H1 (cell line): ENCODE data around the gene DPP3. TPM values are rescaled to one million over a fixed set of nuclear protein-coding genes. Genes with fewer than 3 reads are reported as not detected.
A peak's percentile ranks its signal among the peaks of the same experiment; 100 is the strongest.

Source experiments
- CTCF ChIA-PET: fragments of 300-600 bp; sonication (Branson Sonifier 250); formaldehyde crosslinking; loops from one replicate; lab custom pipeline; 2021; ENCODE audit not compliant: partially characterized antibody; lab: Charles Lee
- POLR2A ChIA-PET: fragments of 300-600 bp; sonication (Branson Sonifier 250); formaldehyde crosslinking; loops from one replicate; lab custom pipeline; 2021; ENCODE audit warnings: inconsistent platforms; ENCODE audit not compliant: partially characterized antibody; lab: Charles Lee
- DNase-seq, 2 experiments: peaks; one replicate each; pipeline versions ENCODE4 v3.0.0 to v3.0.0-alpha.2; 2010 to 2022; ENCODE audit warnings: low spot score in 2 of 2, low read depth in 1 of 2, mixed read lengths in 1 of 2
- FAIRE-seq: peaks from 2 replicates; lab custom pipeline; 2011; peaks lifted over from hg19 to GRCh38; lab: Jason Lieb, UNC
- H2AFZ ChIP-seq: 2 replicates; pipeline ENCODE4 v1.8.1; 2012; ENCODE audit warnings: low read length, inconsistent platforms
- H2AK5ac ChIP-seq: 2 replicates; pipeline ENCODE4 v1.6.1; 2013; ENCODE audit warnings: low read depth, low read length
- H2BK120ac ChIP-seq: replicated peaks from 2 replicates; pipeline ENCODE3; 2013; ENCODE audit warnings: low read depth, low read length, inconsistent platforms
- H2BK12ac ChIP-seq: 2 replicates; pipeline ENCODE4 v1.6.1; 2013; ENCODE audit warnings: low read depth, low read length
- H2BK15ac ChIP-seq: 2 replicates; pipeline ENCODE4 v1.6.1; 2013; ENCODE audit warnings: low read length
- H2BK20ac ChIP-seq: 2 replicates; pipeline ENCODE4 v1.6.1; 2013; ENCODE audit warnings: low read length
- H2BK5ac ChIP-seq: 2 replicates; pipeline ENCODE4 v1.6.1; 2013; ENCODE audit warnings: low read depth, low read length
- H3K14ac ChIP-seq: 2 replicates; pipeline ENCODE4 v1.6.1; 2013; ENCODE audit warnings: inconsistent platforms; ENCODE audit not compliant: insufficient read length
- H3K18ac ChIP-seq: 2 replicates; pipeline ENCODE4 v1.6.1; 2013; ENCODE audit warnings: low read length; ENCODE audit errors: extremely low read depth
- H3K23ac ChIP-seq: 2 replicates; pipeline ENCODE4 v1.6.1; 2013; ENCODE audit warnings: inconsistent platforms; ENCODE audit not compliant: insufficient read length
- H3K23me2 ChIP-seq: 2 replicates; pipeline ENCODE4 v1.6.1; 2013; ENCODE audit warnings: low read depth, low read length
- H3K27ac ChIP-seq: 2 replicates; pipeline ENCODE4 v1.6.1; 2011; ENCODE audit warnings: low read depth, low read length, inconsistent platforms
- H3K27me3 ChIP-seq, 4 experiments: replicated peaks in 1 of 4; 1 replicate in 1 of 4; 2 replicates in 3 of 4; pipeline versions ENCODE4 v1.6.1 to v1.8.1; 2011 to 2013; ENCODE audit warnings: low read length in 3 of 4, mild to moderate bottlenecking in 3 of 4, inconsistent platforms in 2 of 4, mixed read lengths in 2 of 4, moderate library complexity in 1 of 4; ENCODE audit not compliant: control insufficient read depth in 3 of 4, insufficient read depth in 3 of 4; ENCODE audit errors: extremely low read depth in 1 of 4
- H3K36me3 ChIP-seq, 4 experiments: 2 replicates each; pipeline versions ENCODE4 v1.6.1 to v1.8.1; 2011 to 2013; ENCODE audit warnings: mild to moderate bottlenecking in 4 of 4, low read length in 3 of 4, moderate library complexity in 2 of 4, control low read depth in 1 of 4, inconsistent platforms in 1 of 4; ENCODE audit not compliant: insufficient read depth in 4 of 4, control insufficient read depth in 2 of 4
- H3K4ac ChIP-seq: replicated peaks from 2 replicates; pipeline ENCODE3; 2013; ENCODE audit warnings: low read length, low read depth, mixed read lengths, inconsistent platforms; ENCODE audit not compliant: insufficient read length
- H3K4me1 ChIP-seq, 4 experiments: replicated peaks in 1 of 4; 1 replicate in 1 of 4; 2 replicates in 3 of 4; pipeline versions ENCODE4 v1.6.1 to v1.8.1; 2011 to 2013; ENCODE audit warnings: low read length in 3 of 4, inconsistent platforms in 2 of 4, mixed read lengths in 1 of 4; ENCODE audit not compliant: insufficient read depth in 4 of 4, control insufficient read depth in 3 of 4
- H3K4me2 ChIP-seq, 2 experiments: 2 replicates each; pipeline versions ENCODE4 v1.6.1 to v1.8.1; 2011 to 2013; ENCODE audit warnings: low read depth in 2 of 2, low read length in 2 of 2, control low read depth in 1 of 2, inconsistent platforms in 1 of 2, mild to moderate bottlenecking in 1 of 2; ENCODE audit not compliant: insufficient read depth in 1 of 2
- H3K4me3 ChIP-seq, 4 experiments: fragments of 200-600, 300-600 bp in 1 of 4; sonication (generic), shearing (Covaris generic), sonication (Bioruptor Twin) in 1 of 4; 2 replicates each; pipeline versions ENCODE4 v1.5.1 to v1.8.1; 2011 to 2016; ENCODE audit warnings: low read length in 4 of 4, low read depth in 3 of 4, control low read depth in 2 of 4, inconsistent platforms in 2 of 4, mild to moderate bottlenecking in 2 of 4, mixed read lengths in 1 of 4, moderate library complexity in 1 of 4; ENCODE audit not compliant: insufficient read depth in 2 of 4; ENCODE audit errors: extremely low read depth in 1 of 4
- H3K56ac ChIP-seq: replicated peaks from 2 replicates; pipeline ENCODE3; 2013; ENCODE audit warnings: low read depth, mild to moderate bottlenecking, mixed read lengths, low read length, inconsistent platforms; ENCODE audit not compliant: insufficient read length
- H3K79me1 ChIP-seq: 2 replicates; pipeline ENCODE4 v1.6.1; 2013; ENCODE audit warnings: low read depth, low read length, control low read depth
- H3K79me2 ChIP-seq, 2 experiments: 2 replicates each; pipeline versions ENCODE4 v1.6.1 to v1.8.1; 2012 to 2013; ENCODE audit warnings: low read length in 2 of 2, mild to moderate bottlenecking in 2 of 2, inconsistent platforms in 1 of 2; ENCODE audit not compliant: insufficient read depth in 2 of 2, control insufficient read depth in 1 of 2
- H3K9ac ChIP-seq, 4 experiments: replicated peaks in 1 of 4; 1 replicate in 1 of 4; 2 replicates in 3 of 4; pipeline versions ENCODE4 v1.6.1 to v1.8.1; 2011 to 2013; ENCODE audit warnings: low read depth in 3 of 4, low read length in 3 of 4, control low read depth in 2 of 4, mild to moderate bottlenecking in 2 of 4, moderate library complexity in 2 of 4, inconsistent platforms in 1 of 4; ENCODE audit errors: extremely low read depth in 1 of 4
- H3K9me3 ChIP-seq, 2 experiments: 2 replicates each; pipeline versions ENCODE4 v1.6.1 to v1.8.1; 2012 to 2013; ENCODE audit warnings: mild to moderate bottlenecking in 2 of 2, moderate library complexity in 2 of 2, control low read depth in 1 of 2, inconsistent platforms in 1 of 2, low read depth in 1 of 2, low read length in 1 of 2, mixed read lengths in 1 of 2; ENCODE audit not compliant: insufficient read depth in 2 of 2
- H4K20me1 ChIP-seq, 2 experiments: replicated peaks in 1 of 2; 2 replicates each; pipeline versions ENCODE3 to v1.8.1; 2011 to 2013; ENCODE audit warnings: inconsistent platforms in 2 of 2, low read length in 2 of 2, mild to moderate bottlenecking in 1 of 2; ENCODE audit not compliant: insufficient read depth in 2 of 2, control insufficient read depth in 1 of 2
- H4K5ac ChIP-seq: 2 replicates; pipeline ENCODE4 v1.6.1; 2013; ENCODE audit warnings: low read length, low read depth, mixed read lengths, inconsistent platforms; ENCODE audit not compliant: insufficient read length
- H4K8ac ChIP-seq: 2 replicates; pipeline ENCODE4 v1.8.0; 2013; ENCODE audit warnings: mild to moderate bottlenecking, moderate library complexity, low read length, inconsistent platforms; ENCODE audit not compliant: insufficient read depth; ENCODE audit errors: extremely low read depth
- H4K91ac ChIP-seq: replicated peaks from 2 replicates; pipeline ENCODE3; 2013; ENCODE audit warnings: low read length, mixed read lengths, inconsistent platforms; ENCODE audit not compliant: insufficient read length
- CBX5 ChIP-seq: fragments of 300-800, 300-1000 bp; sonication (generic); IDR thresholded peaks from 2 replicates; pipeline ENCODE4 v1.7.1; 2016; ENCODE audit warnings: antibody characterized with exemption, low read length, low read depth
- EZH2 ChIP-seq: fragments of 200-600 bp; sonication (generic); IDR thresholded peaks from 2 replicates; pipeline ENCODE4 v1.7.1; 2012; ENCODE audit warnings: low read depth, mild to moderate bottlenecking, moderate library complexity, low read length, inconsistent platforms; ENCODE audit not compliant: severe bottlenecking
- MAFK ChIP-seq: IDR thresholded peaks from 2 replicates; pipeline ENCODE4 v1.6.1; 2012; ENCODE audit warnings: low read depth, mild to moderate bottlenecking, improper control_type of control experiment, low read length
- SP2 ChIP-seq: IDR thresholded peaks from 2 replicates; pipeline ENCODE4 v1.6.1; 2012; ENCODE audit warnings: mild to moderate bottlenecking, low read length, inconsistent platforms
- YY1 ChIP-seq: IDR thresholded peaks from 2 replicates; pipeline ENCODE4 v1.6.1; 2011; ENCODE audit warnings: low read depth, mild to moderate bottlenecking, low read length
- WGBS, 2 experiments: shearing (Covaris generic) in 1 of 2; methylation state at CpG; one replicate each; pipeline versions ENCODE4 v1.1.6 to v1.1.7; 2013 to 2015; ENCODE audit warnings: low lambda C conversion rate in 2 of 2, mixed read lengths in 2 of 2, inconsistent platforms in 1 of 2, low coverage in 1 of 2, missing lambda C conversion rate in 1 of 2; ENCODE audit not compliant: insufficient replicate concordance in 2 of 2, insufficient coverage in 1 of 2, insufficient read length in 1 of 2; ENCODE audit errors: extremely low coverage in 1 of 2, missing lambda C conversion rate in 1 of 2; 5-methylcytosine and 5-hydroxymethylcytosine counted together
- polyA plus RNA-seq, 7 experiments: library from polyadenylated mRNA; depleted of rRNA in 3 of 7; stranded (reverse) in 5 of 7; unstranded in 2 of 7; fragments of >200 nt in 5 of 7; fragments of 200-250 nt in 2 of 7; gene quantifications; 1 replicate in 5 of 7; 2 replicates in 1 of 7; 4 replicates in 1 of 7; pipeline versions ENCODE4 v1.2.1 to v1.2.3, GENCODE V29; 2011 to 2013; ENCODE audit warnings: missing spikeins in 2 of 7, mixed read lengths in 2 of 7
- total RNA-seq: library from RNA; stranded (reverse); fragmentation: NEBNext Ultra II Directional; extraction: Animal tissue kit (Norgen Biotek cat#: 25700); gene quantifications from 2 replicates; pipeline ENCODE4 v1.2.1, GENCODE V29; 2021

DPP3 gene
- total and polyA plus RNA-seq, 2 of the 8 experiments (the other 6 are each of a cell fraction or from before 2014, with no cell fraction given) = 75.1 to 82.7 TPM

DNA sequence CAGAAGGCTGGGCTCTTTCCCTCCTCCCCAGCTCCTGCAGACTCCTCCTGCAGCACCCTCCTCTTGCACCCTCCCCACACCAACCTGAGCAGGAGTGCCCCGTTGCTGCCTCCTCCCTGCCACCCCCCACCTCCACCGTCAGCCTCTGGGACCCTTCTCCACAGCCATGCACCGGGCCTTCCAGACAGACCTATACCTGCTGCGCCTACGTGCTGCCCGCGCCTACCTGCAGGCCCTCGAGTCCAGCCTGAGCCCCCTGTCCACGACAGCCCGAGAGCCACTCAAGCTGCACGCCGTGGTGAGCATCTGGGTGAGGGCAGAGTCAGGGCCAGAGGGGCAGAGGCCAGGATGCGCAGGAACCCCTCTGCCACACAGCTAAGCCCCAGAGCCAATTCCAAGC, 49.4 kb downstream of the DPP3 start:
- Histone ChIP-seq H3K18ac (no peak overlapping the region), H3K27me3 (no peaks in the 10 kb centered on the region), H3K9me3 (no peaks in the 10 kb centered on the region), H3K27ac (no peak overlapping the region; the same call in 1 of the 2 replicates), H2BK120ac (no peak overlapping the region), H2AFZ (no peak overlapping the region), H4K5ac (no peak overlapping the region), H2BK12ac (no peak overlapping the region), H2BK20ac (no peak overlapping the region), H2BK5ac (no peak overlapping the region), H3K9ac (no peak overlapping the region; a peak in 1 of 7 replicates), H3K23ac (no peak overlapping the region), H3K4ac (no peak overlapping the region), H3K79me1 (peaks cover 2% of the 10 kb centered on the region; the same call in 1 of the 2 replicates), H3K79me2 (no peaks in the 10 kb centered on the region), H4K91ac (no peak overlapping the region), H3K56ac (no peak overlapping the region), H3K23me2 (no peaks in the 10 kb centered on the region), H4K20me1 (no peaks in the 10 kb centered on the region), H4K8ac (no peak overlapping the region), H3K36me3 (peaks cover 0 to 3% (median 1%) of the 10 kb centered on the region in 4 experiments; a peak in 3 of 8 replicates), H3K4me1 (peaks cover 0 to 2% (median 0%) of the 10 kb centered on the region in 4 experiments; a peak in 1 of 7 replicates), H3K4me3 (no peak overlapping the region), H2AK5ac (peak overlapping the region; percentile 41; the same call in 1 of the 2 replicates), H2BK15ac (no peak overlapping the region), H3K14ac (no peak overlapping the region), H3K4me2 (no peak overlapping the region)
- FAIRE-seq = no peak
- CTCF ChIA-PET = interaction anchor here (0.5 to 1.3 kb wide), 7 partner anchors 38 to 166 kb away, joined by 3 read pairs; partner anchors contain the start of genes CCDC87, CCS and MRPL11
- 85% methylated on average over 13 of the region's 13 CpGs; no CpG with 5 or more reads in 1 of the 2 experiments for WGBS, 2 experiments
- POLR2A ChIA-PET = interaction anchor here (0.6 to 4.8 kb wide), 11 partner anchors 8 to 159 kb away, joined by 3 to 23 read pairs (median 4); partner anchors contain the start of genes ACTN3, BBS1, DPP3 and ZDHHC24
- no peak for TF ChIP-seq EZH2
- TF ChIP-seq CBX5 = no peak
- TF ChIP-seq SP2 = no peak
- TF ChIP-seq MAFK = no peak
- TF ChIP-seq YY1 = no peak
- DNase-seq = no peak
